OCI-LY3 (cell line): ENCODE data around the gene DTD1.

Source experiments
- CTCF ChIP-seq: fragments of 200-600, 300-600 bp; sonication (generic); IDR thresholded peaks from 2 replicates; pipeline ENCODE4 v1.5.1; 2014; ENCODE audit warnings: antibody characterized with exemption, low read length, low read depth
- EZH2phosphoT487 ChIP-seq: fragments of 200-600 bp; shearing (Covaris generic); IDR thresholded peaks from 2 replicates; pipeline ENCODE4 v1.6.1; 2018; ENCODE audit warnings: antibody characterized with exemption, mixed run types, low read depth

- TF ChIP-seq CTCF (no peak), EZH2phosphoT487 (no peak)
Measured at GRCh38 chr20:18721551-18722115, 133.8 kb downstream of the DTD1 start.
